HepG2 (cell line): ENCODE measurements around the gene MMS19. TPM values are rescaled to one million over a fixed set of nuclear protein-coding genes. Genes with fewer than 3 reads are reported as not detected.

Source experiments
- AHDC1 ChIP-seq: sonication (generic); formaldehyde crosslinking; IDR thresholded peaks from 2 replicates; pipeline ENCODE4 v1.5.1; 2020; ENCODE audit warnings: mild to moderate bottlenecking, missing genetic modification reagents, borderline replicate concordance
- ATF1 ChIP-seq: IDR thresholded peaks from 2 replicates; pipeline ENCODE4 v1.6.1; 2016; ENCODE audit warnings: mild to moderate bottlenecking, control low read depth
- CHD4 ChIP-seq: fragments of 200-600 bp; sonication (generic); IDR thresholded peaks from 2 replicates; pipeline ENCODE4 v1.7.0; 2017; ENCODE audit warnings: mild to moderate bottlenecking, low read length, borderline replicate concordance
- DPF2 ChIP-seq: sonication (generic); formaldehyde crosslinking; IDR thresholded peaks from 2 replicates; pipeline ENCODE4 v1.4.0; 2020; ENCODE audit warnings: mild to moderate bottlenecking, low read depth, missing genetic modification reagents, borderline replicate concordance
- EHMT2 ChIP-seq: fragments of 200-600 bp; sonication (generic); IDR thresholded peaks from 2 replicates; pipeline ENCODE4 v1.7.0; 2017; ENCODE audit warnings: antibody characterized with exemption, low read depth, low read length, borderline replicate concordance
- ELF3 ChIP-seq: IDR thresholded peaks from 2 replicates; pipeline ENCODE4 v1.6.1; 2016; ENCODE audit warnings: missing genetic modification reagents, missing compliant biosample characterization
- ETV6 ChIP-seq: sonication (generic); formaldehyde crosslinking; conservative IDR thresholded peaks from 2 replicates; pipeline ENCODE4 v1.4.0; 2020; ENCODE audit warnings: missing genetic modification reagents
- NR2F1 ChIP-seq, 2 experiments: fragments of 450-650 bp in 1 of 2; formaldehyde crosslinking in 1 of 2; IDR thresholded peaks; 2 replicates each; pipeline versions ENCODE4 v1.5.0 to v1.6.1; 2016 to 2020; ENCODE audit warnings: mild to moderate bottlenecking in 1 of 2, missing compliant biosample characterization in 1 of 2, missing genetic modification reagents in 1 of 2, moderate library complexity in 1 of 2
- NR2F2 ChIP-seq: IDR thresholded peaks from 2 replicates; pipeline ENCODE4 v1.6.1; 2012; ENCODE audit warnings: low read depth, inconsistent platforms, borderline replicate concordance
- PTBP1 ChIP-seq: fragments of 200-400 bp; formaldehyde crosslinking; IDR thresholded peaks from 2 replicates; pipeline ENCODE4 v1.6.1; 2018; ENCODE audit warnings: low read length, low read depth; ENCODE audit not compliant: poor library complexity, severe bottlenecking
- SYNCRIP ChIP-seq: fragments of 200-400 bp; formaldehyde crosslinking; IDR thresholded peaks from 2 replicates; pipeline ENCODE4 v1.6.1; 2018; ENCODE audit warnings: mild to moderate bottlenecking, low read depth, low read length; ENCODE audit not compliant: insufficient read depth
- ZFYVE20 ChIP-seq: sonication (generic); formaldehyde crosslinking; IDR thresholded peaks from 2 replicates; pipeline ENCODE4 v1.8.0; 2023; ENCODE audit warnings: low read depth, mild to moderate bottlenecking, moderate library complexity, missing genetic modification reagents, borderline replicate concordance
- ZGPAT ChIP-seq: IDR thresholded peaks from 2 replicates; pipeline ENCODE4 v1.6.1; 2016; ENCODE audit warnings: mild to moderate bottlenecking
- ZNF207 ChIP-seq: fragments of 450-650 bp; IDR thresholded peaks from 2 replicates; pipeline ENCODE4 v1.6.1; 2016; ENCODE audit warnings: antibody characterized with exemption, borderline replicate concordance
- ZNF354B ChIP-seq: sonication (generic); formaldehyde crosslinking; IDR thresholded peaks from 2 replicates; pipeline ENCODE4 v1.8.0; 2022; ENCODE audit warnings: mild to moderate bottlenecking, missing genetic modification reagents
- ZNF780A ChIP-seq: sonication (generic); formaldehyde crosslinking; IDR thresholded peaks from 2 replicates; pipeline ENCODE4 v1.8.0; 2022; ENCODE audit warnings: mild to moderate bottlenecking, missing genetic modification reagents, moderate library complexity
- polyA plus RNA-seq, 8 experiments: library from polyadenylated mRNA; depleted of rRNA in 3 of 8; stranded (reverse) in 7 of 8; unstranded in 1 of 8; fragments of >200 nt; fragmentation: Illumina TruSeq in 4 of 8; extraction: Trizol in 4 of 8; gene quantifications; 2 replicates each; pipeline versions ENCODE4 v1.2.1 to v1.2.3, GENCODE V29; 2011 to 2016; ENCODE audit warnings: low read depth in 4 of 8, missing spikeins in 1 of 8, mixed read lengths in 1 of 8; ENCODE audit not compliant: insufficient read depth in 1 of 8
- total RNA-seq, 5 experiments: library from RNA; depleted of rRNA; stranded (reverse); fragments of >200 nt; fragmentation: Illumina TruSeq; extraction: Trizol; gene quantifications; 2 replicates each; pipeline ENCODE4 v1.2.3, GENCODE V29; 2016; ENCODE audit warnings: low read depth in 1 of 5
- TF ChIP-seq, protein P1 (sequence below): sonication (generic); formaldehyde crosslinking; IDR thresholded peaks from 2 replicates; pipeline ENCODE4 v1.4.0; 2020; ENCODE audit warnings: missing genetic modification reagents
- TF ChIP-seq, protein P2 (sequence below): sonication (generic); formaldehyde crosslinking; IDR thresholded peaks from 2 replicates; pipeline ENCODE4 v1.4.0; 2020; ENCODE audit warnings: mild to moderate bottlenecking, missing genetic modification reagents, borderline replicate concordance
- TF ChIP-seq, protein P3 (sequence below): sonication (generic); formaldehyde crosslinking; IDR thresholded peaks from 2 replicates; pipeline ENCODE4 v1.8.0; 2022; ENCODE audit warnings: mild to moderate bottlenecking, missing genetic modification reagents; ENCODE audit not compliant: insufficient replicate concordance

MMS19 gene
- total and polyA plus RNA-seq, 2 of the 13 experiments (the other 11 are each of a cell fraction or from before 2014, with no cell fraction given): 76.4 to 107 TPM

- TF ChIP-seq, protein P1, sequence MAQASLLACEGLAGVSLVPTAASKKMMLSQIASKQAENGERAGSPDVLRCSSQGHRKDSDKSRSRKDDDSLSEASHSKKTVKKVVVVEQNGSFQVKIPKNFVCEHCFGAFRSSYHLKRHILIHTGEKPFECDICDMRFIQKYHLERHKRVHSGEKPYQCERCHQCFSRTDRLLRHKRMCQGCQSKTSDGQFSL (CRISPR knock-in tag): no peak
- no peak for TF ChIP-seq DPF2 (CRISPR knock-in tag)
- 0 out of 2 replicates have a peak, but pooled peaks have one; percentile 27 for TF ChIP-seq AHDC1 (CRISPR knock-in tag)
- no peak for TF ChIP-seq ZNF354B (CRISPR knock-in tag)
- no peak for TF ChIP-seq NR2F1 (CRISPR knock-in tag; IDR thresholded peaks at IDR 0.05)
- TF ChIP-seq, protein P2, sequence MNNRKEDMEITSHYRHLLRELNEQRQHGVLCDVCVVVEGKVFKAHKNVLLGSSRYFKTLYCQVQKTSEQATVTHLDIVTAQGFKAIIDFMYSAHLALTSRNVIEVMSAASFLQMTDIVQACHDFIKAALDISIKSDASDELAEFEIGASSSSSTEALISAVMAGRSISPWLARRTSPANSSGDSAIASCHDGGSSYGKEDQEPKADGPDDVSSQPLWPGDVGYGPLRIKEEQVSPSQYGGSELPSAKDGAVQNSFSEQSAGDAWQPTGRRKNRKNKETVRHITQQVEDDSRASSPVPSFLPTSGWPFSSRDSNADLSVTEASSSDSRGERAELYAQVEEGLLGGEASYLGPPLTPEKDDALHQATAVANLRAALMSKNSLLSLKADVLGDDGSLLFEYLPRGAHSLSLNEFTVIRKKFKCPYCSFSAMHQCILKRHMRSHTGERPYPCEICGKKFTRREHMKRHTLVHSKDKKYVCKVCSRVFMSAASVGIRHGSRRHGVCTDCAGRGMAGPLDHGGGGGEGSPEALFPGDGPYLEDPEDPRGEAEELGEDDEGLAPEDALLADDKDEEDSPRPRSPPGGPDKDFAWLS: no peak
- no peak for TF ChIP-seq SYNCRIP
- no peak for TF ChIP-seq EHMT2
- TF ChIP-seq, protein P3, sequence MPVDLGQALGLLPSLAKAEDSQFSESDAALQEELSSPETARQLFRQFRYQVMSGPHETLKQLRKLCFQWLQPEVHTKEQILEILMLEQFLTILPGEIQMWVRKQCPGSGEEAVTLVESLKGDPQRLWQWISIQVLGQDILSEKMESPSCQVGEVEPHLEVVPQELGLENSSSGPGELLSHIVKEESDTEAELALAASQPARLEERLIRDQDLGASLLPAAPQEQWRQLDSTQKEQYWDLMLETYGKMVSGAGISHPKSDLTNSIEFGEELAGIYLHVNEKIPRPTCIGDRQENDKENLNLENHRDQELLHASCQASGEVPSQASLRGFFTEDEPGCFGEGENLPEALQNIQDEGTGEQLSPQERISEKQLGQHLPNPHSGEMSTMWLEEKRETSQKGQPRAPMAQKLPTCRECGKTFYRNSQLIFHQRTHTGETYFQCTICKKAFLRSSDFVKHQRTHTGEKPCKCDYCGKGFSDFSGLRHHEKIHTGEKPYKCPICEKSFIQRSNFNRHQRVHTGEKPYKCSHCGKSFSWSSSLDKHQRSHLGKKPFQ: no peak
- no peak for TF ChIP-seq ZNF207
- TF ChIP-seq CHD4: no peak
- no peak for TF ChIP-seq ZFYVE20 (CRISPR knock-in tag)
- TF ChIP-seq ELF3 (CRISPR knock-in tag): no peak
- no peak for TF ChIP-seq ZNF780A (CRISPR knock-in tag)
- no peak for TF ChIP-seq ATF1
- no peak for TF ChIP-seq ZGPAT (CRISPR knock-in tag)
- no peak for TF ChIP-seq ETV6 (CRISPR knock-in tag)
- TF ChIP-seq PTBP1: no peak
- TF ChIP-seq NR2F2: no peak
Measured at GRCh38 chr10:97497572-97498075, 598 bp downstream of the MMS19 start (continued).
